Right kidney (tissue), 1 donor: Measurements from ENCODE around the gene TRIM2.
"Not testable (repeated sequence)": the region's sequence is repeated elsewhere in the genome, so short reads cannot be mapped to it uniquely, and the experiment has no call there.

Experiments
- DNase-seq: peaks from one replicate; pipeline ENCODE4 v3.0.0-alpha.2; 2016

TRIM2 gene

DNA sequence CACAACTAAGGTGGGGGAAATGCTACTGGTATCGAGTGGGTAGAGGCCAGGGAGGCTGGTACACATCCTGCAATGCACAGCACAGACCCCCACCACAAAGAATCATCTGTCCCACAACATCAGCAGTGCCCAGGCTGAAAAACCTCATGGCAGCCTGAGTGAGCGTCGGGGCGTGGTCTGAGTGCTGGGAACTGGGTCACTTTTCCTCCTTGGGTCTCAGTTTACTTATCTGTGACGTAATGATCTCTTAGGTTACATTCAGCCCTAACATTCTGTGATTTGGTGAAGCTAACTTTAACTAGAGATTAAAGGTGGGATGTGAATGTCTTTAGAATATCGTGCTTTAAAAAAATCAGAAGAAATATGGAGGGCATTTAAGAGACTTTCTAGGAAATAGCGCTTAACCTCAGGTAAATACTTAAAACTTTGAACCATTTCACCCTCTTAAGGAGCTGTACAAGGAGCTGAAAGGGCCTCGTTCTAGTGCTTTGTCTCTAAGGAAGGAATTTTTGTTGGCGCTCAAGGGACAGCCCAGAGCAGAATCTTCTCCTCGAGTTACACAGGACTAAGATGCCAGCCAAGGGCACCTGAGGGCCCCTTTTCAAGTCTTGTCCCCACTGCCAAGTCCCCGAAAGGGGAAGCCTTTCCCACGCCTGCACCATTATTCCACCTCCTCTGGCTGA is 18.1 kb upstream of the TRIM2 start:
- no peak for DNase-seq

DNA sequence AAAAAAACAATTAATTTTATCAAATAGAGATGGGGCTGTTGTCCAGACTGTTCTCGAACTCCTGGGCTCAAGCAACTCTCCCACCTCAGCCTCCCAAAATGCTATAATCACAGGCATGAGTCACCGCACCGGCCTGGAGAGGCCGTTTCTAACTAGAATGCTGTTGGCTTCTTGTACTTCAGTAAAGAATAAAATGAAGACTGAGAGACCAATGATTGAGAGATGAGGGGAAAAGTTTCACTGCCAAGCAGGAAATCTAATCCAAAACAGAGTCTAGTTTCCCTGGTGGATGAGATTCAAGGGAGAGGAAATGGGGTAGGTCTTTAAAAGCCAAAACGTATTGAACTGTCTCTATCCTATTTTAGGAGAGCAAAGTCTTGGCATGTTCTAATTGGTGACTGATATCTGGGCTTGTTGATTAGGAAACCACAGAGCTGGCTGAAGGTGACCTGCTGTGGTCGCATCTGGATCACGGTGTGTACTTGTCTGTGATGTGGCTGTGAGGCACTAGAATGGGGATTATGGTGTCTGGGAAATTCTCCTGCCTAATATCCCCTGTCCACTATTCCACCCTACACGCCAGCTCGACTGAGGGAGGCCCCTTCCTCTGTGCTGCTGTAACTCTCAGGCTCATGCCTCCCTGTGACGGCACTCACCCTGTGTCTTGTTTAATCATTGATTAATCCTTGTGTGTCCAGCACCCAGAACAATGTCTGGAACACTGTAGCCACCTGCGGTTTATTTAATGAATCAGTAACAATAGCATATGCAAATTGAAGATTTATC is 15.0 kb upstream of the TRIM2 start:
- peak; percentile 34 for DNase-seq

DNA sequence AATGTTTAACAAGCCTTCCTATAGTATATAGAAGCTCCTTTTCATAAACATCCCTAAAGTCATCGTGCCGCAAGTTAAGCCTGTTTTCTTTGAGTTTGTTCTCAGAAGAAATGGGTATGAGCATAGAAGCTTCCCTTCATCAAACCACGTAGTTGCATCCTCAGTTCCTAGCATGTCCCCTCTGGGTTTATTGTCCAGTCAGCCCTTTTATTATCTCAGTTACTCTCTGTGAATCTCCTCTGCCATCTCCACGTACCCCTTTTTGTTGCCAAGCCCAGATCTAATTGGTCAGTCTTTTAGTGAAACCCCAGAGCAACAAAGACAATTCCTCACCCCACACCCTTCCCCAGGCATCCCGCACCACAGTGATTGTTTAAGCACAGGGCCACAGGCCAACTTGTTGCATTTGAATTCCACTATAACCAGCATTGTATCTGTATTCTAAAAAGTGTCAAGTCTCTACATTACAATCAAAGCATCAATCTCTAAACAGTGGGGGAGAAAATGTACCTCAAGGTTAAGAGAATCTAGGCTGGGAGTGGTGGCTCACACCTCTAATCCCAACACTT is 12.4 kb upstream of the TRIM2 start:
- DNase-seq, result no peak

DNA sequence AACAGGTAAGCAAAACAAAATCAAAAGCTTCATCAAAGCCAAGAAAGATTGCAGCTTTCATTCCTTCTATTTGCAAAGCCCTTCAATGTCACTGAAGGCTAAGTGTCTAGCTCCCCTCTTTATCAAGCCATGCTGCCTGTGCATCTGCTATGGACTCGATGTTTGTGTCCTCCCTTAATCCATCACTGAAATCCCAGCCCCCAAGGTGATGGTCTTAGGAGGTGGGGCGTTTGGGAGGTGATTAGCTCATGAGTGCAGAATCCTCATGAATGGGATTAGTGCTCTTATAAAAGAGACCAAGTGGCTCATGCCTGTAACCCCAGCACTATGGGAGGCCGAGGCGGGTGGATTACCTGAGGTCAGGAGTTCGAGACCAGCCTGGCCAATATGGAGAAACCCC is 6.9 kb upstream of the TRIM2 start:
- no peak for DNase-seq

DNA sequence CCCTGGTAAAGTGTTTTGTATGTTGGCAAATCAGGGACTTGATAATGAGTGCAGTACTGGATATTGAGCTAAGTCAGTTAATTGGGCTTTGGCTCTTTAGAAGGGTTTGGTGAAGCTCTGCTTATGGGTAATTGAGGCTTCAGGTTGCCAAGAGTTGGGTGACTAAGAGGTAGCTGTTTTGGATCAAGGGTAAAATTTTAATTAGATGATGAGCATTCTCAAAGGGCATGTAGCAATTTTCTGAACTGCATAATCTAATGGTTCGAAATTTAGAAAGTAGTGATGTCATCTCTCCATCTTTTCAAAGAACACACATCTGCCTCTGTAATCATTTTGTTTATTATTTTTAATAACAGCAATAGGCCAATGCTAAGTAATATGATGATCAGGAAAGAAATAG is 5.5 kb upstream of the TRIM2 start:
- no peak for DNase-seq

DNA sequence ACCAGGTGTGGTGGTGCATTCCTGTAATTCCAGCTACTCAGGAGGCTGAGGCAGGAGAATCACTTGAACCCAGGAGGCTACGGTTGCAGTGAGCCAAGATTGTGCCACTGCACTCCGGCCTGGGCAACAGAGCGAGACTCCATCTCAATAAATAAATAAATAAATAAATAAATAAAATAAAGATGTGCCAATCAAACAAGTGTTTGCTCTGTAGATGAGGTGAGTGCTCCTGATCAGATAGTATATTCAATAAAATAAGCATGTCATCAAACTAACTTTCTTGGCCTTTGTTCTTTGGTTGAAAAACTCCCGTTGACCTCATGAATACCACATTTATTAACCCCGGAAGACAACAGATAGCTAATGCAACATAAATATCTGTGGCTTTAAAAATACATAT is 497 bp upstream of the TRIM2 start:
- not testable (repeated sequence) for DNase-seq

DNA sequence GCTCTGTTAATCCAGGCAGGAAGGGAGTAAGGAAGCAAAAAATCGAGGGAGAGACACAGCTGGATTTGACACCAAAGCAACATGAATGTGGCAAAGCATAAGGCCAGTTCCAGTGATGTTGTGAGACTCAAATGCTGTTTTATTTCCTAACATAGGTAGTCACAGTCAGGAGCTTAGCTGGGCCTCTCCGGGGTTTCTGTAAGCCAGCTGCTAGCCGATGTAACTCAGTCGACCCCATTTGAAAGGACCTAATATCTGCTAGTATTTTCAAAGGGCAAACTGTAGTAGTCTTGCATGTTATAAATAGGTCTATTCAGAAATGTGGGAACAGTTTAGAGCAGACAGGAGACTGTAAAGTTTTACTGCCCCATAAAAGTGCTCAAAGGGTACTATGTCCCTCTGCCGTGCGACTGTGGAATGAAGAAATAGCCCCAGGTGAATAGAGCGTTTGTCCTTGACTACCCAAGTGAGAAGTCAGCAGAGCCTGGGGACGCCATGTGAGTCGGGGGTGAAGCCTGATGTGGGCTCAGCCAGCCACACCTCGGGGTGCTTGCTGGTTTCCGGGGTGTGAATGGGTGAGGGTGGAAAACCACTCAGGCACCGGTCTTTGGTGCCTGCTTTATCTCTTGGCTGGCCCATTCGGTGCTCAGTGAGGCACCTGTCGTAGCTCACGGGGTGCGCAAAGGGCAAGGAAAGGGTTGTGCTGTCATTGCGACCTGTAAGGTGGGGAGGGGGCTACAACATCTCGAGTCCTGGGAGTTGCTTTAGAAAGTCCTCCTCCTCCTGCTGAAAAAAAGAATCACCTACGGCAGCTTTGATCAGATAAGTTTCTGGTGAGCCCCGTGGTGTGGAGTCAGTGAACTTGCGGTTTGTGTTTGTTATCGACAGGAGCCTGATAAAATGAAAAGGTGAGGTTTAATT is 745 bp downstream of the TRIM2 start:
- DNase-seq, result peak; percentile 66

DNA sequence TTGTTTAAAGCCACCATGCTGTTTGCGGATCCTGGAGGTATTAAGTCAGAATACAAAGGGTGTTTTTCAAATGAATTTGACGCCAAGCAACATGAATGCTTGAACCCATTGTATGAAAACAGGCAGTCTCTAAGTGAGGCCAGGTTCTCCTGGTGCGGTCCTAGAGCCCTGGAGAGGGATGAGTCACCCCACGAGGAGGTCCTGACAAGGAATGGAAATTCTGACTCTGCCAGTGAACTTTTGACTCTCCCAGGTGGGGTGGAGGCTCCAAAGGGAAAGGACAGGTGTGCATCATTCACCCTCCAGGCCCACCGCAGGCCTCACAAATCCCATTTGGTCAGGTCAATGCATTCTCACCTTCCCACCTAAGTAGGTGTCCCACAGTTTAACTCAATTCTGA is 1.5 kb downstream of the TRIM2 start:
- no peak for DNase-seq

DNA sequence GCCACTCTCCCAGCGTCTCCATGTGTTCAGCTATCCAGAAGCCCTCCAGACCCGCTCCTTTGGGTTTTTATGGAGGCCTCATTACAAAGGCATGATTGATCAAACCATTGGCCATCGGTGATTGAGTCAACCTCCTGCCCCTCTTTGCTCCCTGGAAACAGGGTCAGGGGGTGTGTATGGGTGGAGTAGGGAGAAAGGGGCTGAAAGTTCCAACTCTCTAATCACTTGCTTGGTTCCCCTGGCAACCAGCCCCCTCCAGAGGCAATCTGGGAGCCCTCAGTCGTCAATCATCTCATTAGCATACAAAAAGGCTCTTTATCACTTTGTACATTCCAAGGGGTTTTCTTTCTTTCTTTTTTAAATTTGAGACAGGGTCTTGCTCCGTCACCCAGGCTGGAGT is 2.3 kb downstream of the TRIM2 start:
- DNase-seq, result no peak

DNA sequence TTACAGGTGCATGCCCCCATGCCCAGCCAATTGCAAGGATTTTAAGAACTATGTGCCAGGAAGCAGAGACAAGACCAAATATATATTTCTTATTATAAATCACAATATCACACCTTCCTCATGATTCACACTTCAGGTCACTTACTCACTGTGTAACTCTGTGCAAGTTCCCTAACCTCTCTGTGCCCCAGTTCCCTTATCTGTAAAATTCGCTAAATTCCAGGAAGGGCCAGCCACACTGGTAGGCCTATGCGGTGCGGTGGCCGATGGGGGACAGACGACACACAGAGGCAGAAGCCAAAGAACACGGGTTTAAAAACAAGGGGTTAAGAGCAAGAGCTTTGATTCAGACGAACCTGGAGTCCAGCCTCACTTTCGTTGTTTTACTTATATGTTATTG is 2.8 kb downstream of the TRIM2 start:
- DNase-seq, result no peak

DNA sequence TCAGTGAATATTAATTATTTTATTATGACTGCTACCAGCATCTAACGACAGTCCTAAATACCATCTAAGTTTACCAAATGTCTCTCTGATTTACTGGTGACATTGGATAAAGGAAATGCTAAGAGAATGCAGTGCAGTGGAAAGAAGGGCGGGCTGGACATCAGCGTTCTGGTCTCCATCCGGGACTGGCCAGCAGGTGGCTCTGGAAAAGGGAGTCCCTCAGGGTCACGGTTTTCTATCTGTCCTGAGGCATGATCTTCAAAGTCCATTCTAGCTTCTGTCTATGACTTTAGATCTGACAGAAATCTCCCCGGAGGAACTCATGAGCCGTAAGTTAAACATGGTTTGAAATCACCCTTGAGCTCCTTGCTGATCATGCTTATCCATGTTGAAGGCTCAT is 3.3 kb downstream of the TRIM2 start:
- no peak for DNase-seq

DNA sequence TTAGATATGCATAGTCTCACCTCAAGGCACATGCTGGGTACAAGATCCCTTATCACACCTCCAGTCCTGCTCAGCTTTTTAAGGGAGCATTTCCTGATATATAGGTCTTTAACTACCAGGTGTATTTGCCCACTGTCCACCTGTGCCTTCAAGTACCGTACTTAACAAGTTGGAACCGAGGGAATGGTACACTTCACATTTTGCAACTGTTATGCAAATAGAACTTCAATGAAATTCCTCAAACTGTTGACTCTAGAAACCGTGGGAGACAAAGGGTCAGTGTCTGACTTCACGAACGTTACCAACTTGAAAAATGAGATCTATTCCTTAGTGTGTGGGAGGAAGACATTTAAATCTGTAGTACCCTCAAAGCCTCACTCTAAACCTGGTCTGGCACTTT is 5.2 kb downstream of the TRIM2 start:
- no peak for DNase-seq

DNA sequence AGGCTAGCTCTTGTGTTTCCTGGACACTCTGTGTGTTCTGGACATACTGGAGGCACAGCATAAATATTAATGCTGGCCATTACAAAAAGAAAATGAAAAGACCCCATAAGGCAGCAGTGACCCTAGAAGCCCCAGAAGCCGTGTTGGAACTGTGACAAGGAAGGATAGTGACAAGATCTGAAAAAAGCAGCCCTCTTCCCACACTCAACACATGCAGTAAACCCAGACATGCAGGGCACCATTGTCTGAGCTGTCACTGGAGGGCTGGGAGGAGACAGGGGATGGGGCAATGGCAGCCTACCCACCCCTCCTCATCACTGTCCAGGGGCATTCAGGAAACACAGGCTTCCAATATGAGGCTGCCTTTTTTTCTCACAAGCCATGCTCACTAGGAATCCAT is 6.5 kb downstream of the TRIM2 start:
- no peak for DNase-seq

DNA sequence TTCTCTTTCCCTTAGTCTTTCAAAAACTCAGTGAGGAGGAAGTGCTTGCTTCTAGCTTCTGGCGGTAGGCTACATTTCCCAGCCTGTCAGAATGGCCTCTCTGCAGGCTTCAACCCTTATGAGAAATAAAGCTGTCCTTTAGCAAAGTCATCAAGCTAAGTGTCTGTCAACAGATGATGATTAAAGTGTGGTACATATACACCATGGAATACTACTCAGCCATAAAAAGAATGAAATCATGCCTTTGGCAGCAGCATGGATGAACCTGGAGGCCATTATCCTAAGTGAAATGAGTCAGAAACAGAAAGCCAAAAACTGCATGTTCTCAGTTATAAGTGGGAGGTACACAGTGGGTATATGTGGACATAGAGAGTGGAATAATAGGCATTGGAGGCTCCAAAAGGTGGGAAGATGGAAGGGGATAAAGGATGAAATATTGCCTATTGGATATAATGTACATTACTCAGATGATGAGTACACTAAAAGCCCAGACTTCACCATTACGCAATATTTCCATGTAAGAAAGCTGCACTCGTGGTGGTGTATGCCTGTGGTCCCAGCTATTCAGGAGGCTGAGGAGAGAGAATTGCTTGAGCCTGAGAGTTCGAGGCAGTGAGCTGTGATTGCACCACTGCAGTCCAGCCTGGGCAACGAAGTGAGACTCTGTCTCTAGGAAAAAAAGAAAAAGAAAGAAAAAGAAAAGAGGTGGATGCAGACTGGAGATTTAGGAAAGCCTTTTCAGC is 7.9 kb downstream of the TRIM2 start:
- DNase-seq, result no peak

DNA sequence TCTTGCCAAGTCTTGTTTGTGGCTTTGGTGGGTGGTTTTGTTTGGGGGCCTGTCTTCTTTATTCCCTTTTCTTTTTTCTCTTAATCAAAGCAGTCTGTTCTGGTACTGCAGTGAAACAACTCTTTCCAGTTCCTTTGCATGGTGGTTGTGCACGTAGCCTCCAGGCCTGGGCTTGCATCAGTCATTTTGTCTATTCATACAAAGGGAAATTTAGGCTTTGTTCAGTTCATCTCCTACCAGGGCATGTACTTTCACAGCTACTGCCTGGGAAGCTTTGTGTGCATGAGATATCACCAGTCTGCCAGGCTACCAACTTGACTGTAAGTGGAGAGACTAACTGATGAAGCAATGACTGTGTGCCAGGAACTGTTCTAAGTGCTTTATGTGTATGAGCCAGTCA is 8.5 kb downstream of the TRIM2 start:
- no peak for DNase-seq

DNA sequence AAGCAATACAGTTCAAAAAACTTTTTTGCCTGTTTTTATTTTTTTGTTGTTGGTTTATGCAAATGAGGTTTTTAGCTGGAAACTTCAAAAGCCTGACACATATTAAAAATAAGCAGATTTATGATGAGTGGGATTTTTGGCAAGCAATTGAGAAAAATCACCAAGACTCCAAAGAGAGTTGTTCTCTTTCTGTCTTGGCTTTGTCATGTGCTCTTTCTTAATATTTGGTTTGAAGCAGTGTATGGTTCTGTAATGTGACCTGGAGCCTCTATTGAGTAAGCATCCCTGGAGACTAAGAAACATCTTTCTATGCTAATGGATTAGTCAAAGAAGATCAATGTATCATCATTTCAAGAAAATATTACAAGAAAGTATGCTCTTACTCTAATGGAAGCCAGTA is 11.7 kb downstream of the TRIM2 start:
- no peak for DNase-seq

DNA sequence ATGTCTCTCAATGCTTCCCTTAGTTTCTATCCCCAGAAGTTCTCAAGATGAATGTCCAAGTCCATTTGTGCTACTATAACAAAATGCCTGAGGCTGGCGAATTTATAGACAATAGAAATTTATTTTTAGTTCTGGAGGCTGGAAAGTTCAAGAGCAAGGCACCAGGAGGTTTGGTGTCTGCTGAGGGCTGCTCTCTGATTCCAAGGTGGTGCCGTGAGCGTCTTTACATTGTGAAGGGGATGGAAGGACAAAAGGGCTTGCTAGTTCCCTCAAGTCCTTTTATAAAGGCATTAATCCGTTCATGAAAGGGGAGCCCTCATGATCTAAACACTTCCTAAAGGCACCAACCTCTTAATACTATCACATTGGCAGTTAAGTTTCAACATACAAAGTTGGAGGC is 12.3 kb downstream of the TRIM2 start:
- no peak for DNase-seq

DNA sequence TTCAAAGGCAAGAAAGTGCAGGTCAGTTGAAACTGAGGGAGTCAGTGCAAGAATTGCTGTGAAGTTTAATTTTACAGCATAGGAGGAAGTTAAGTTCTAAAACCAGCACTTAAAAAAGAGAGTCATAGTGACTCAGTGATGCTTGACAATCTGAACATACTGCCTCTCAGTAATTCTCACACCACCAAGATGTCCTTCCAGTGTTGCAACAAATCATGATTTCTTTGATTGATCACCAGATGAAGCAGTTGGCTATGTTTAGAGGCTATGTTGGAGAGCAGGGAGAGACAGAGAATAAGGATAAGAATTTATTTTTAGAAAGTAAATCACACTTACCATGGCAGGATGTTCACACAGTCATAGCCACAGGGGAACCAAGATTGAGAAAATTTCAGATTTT is 13.2 kb downstream of the TRIM2 start:
- no peak for DNase-seq

DNA sequence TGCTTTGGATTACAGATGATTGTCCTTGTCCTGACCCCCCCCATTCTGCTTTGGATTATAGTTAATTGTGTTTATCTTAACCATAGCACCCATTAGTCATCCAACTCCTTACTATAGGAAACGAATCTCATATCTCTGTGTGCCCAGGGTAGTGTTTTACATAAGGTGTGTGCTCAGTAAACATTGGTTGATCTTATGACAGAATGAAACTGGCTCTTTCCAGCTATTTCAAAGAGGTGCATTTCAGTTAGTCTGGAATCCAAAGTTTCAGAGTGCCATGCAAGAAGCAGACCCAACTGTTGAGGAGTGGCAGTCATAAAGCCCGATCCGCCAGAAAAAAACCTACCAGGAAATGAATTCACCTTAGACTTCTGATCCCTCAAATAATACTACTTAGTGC is 14.7 kb downstream of the TRIM2 start:
- DNase-seq, result no peak

DNA sequence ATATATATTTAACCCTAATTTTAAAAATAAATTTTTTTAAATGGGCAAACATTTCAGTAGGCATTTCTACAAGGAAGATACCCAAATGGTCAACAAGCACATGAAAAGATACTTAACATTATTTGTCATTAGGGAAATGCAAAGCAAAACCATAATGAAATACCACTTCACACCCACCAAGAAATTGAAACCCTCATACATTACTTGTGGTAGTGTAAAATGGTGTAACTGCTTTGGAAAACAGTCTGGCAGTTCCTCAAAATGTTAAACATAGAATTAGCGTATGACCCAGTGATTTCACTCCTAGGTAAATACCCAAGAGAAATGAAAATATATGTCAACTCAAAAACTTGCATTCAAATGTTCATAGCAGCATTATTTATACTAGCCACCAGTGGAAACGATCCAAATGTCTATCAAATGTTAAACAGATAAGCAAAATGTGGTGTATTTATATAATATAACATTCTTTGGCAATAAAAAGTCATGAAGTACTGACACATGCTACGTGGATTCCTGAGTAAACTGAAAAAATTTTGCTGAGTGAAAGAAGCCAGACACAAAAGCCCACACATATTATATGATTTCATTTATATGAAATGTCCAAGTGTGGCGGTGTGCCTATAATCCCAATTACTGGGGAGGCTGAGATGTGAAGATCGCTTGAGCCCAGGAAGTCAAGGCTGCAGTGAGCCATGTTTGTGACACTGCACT is 16.6 kb downstream of the TRIM2 start:
- no peak for DNase-seq
